Measurements from ENCODE around the gene PCDHGA9.

DNA sequence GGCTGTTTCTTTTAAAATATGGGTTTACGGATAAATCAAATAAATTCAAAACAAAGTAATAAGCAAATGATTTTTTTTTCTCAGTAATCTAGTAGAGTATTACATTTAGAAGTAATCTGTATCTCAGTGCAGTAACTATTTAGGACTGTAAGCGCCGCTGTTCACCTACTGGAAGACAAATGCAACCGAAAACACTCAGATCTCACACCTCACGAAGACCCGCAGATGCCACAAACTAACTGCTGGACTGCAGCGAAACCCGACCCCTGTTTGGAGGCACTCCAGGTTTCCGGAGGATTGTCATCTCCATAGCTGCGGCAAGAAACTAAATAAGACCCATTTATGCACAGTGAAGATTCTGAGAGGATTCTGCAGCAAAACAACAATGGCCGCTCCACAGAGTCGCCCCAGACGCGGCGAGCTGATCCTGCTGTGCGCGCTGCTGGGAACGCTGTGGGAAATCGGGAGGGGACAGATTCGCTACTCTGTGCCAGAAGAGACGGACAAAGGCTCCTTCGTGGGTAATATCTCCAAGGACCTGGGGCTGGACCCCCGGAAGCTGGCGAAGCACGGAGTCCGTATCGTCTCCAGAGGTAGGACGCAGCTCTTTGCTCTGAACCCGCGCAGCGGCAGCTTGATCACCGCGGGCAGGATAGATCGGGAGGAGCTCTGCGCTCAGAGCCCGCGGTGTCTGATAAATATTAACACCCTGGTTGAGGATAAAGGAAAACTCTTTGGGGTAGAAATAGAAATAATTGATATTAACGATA lies 10.0 kb upstream of the PCDHGA9 start, which contains the start of gene PCDHGA8:
- peak; percentile 88 for TF ChIP-seq CTCF (conservative IDR thresholded peaks at IDR 0.05)
- no peak for TF ChIP-seq ZFX (IDR thresholded peaks at IDR 0.05)

All from C4-2B (cell line).